Keratinocyte (primary cell): ENCODE measurements around the gene KLHDC7B.

ENCODE experiments used
- CTCF ChIP-seq, 3 experiments: IDR thresholded peaks in 1 of 3; conservative IDR thresholded peaks in 1 of 3; optimal IDR thresholded peaks in 1 of 3; 2 replicates in 2 of 3; 3 replicates in 1 of 3; pipeline versions ENCODE3 to v1.5.1; 2011; ENCODE audit warnings: low read length in 3 of 3, mild to moderate bottlenecking in 3 of 3, moderate library complexity in 2 of 3, control low read depth in 1 of 3, inconsistent platforms in 1 of 3; ENCODE audit not compliant: insufficient read depth in 2 of 3; ENCODE audit errors: extremely low read depth in 1 of 3
- EZH2 ChIP-seq: IDR thresholded peaks from one replicate; pipeline ENCODE4 v1.6.1; 2012; ENCODE audit warnings: inconsistent platforms, mild to moderate bottlenecking, low read length, moderate library complexity

GRCh38 chr22:50523458-50523805 is 22.3 kb upstream of the KLHDC7B start:
- TF ChIP-seq CTCF (optimal IDR thresholded peaks at IDR 0.05 in 1 of 3, IDR thresholded peaks at IDR 0.05 in 1 of 3, conservative IDR thresholded peaks at IDR 0.05 in 1 of 3; ENCODE audit: extremely low read depth in 1 of 3, insufficient read depth in 2 of 3, low read length in 3 of 3) (no peak), EZH2 (no peak)
